H1 (cell line): Measurements from ENCODE around the gene MSL1. TPM values are rescaled to one million over a fixed set of nuclear protein-coding genes. Genes with fewer than 3 reads are reported as not detected.
A peak's percentile ranks its signal among the peaks of the same experiment; 100 is the strongest.

Experiments
- CTCF ChIA-PET: fragments of 300-600 bp; sonication (Branson Sonifier 250); formaldehyde crosslinking; loops from one replicate; lab custom pipeline; 2021; ENCODE audit not compliant: partially characterized antibody; lab: Charles Lee
- POLR2A ChIA-PET: fragments of 300-600 bp; sonication (Branson Sonifier 250); formaldehyde crosslinking; loops from one replicate; lab custom pipeline; 2021; ENCODE audit warnings: inconsistent platforms; ENCODE audit not compliant: partially characterized antibody; lab: Charles Lee
- DNase-seq, 2 experiments: peaks; one replicate each; pipeline versions ENCODE4 v3.0.0 to v3.0.0-alpha.2; 2010 to 2022; ENCODE audit warnings: low spot score in 2 of 2, low read depth in 1 of 2, mixed read lengths in 1 of 2
- FAIRE-seq: peaks from 2 replicates; lab custom pipeline; 2011; peaks lifted over from hg19 to GRCh38; lab: Jason Lieb, UNC
- H2AFZ ChIP-seq: 2 replicates; pipeline ENCODE4 v1.8.1; 2012; ENCODE audit warnings: low read length, inconsistent platforms
- H2AK5ac ChIP-seq: 2 replicates; pipeline ENCODE4 v1.6.1; 2013; ENCODE audit warnings: low read depth, low read length
- H2BK120ac ChIP-seq: replicated peaks from 2 replicates; pipeline ENCODE3; 2013; ENCODE audit warnings: low read depth, low read length, inconsistent platforms
- H2BK12ac ChIP-seq: 2 replicates; pipeline ENCODE4 v1.6.1; 2013; ENCODE audit warnings: low read depth, low read length
- H2BK15ac ChIP-seq: 2 replicates; pipeline ENCODE4 v1.6.1; 2013; ENCODE audit warnings: low read length
- H2BK20ac ChIP-seq: 2 replicates; pipeline ENCODE4 v1.6.1; 2013; ENCODE audit warnings: low read length
- H2BK5ac ChIP-seq: 2 replicates; pipeline ENCODE4 v1.6.1; 2013; ENCODE audit warnings: low read depth, low read length
- H3K14ac ChIP-seq: 2 replicates; pipeline ENCODE4 v1.6.1; 2013; ENCODE audit warnings: inconsistent platforms; ENCODE audit not compliant: insufficient read length
- H3K18ac ChIP-seq: 2 replicates; pipeline ENCODE4 v1.6.1; 2013; ENCODE audit warnings: low read length; ENCODE audit errors: extremely low read depth
- H3K23ac ChIP-seq: 2 replicates; pipeline ENCODE4 v1.6.1; 2013; ENCODE audit warnings: inconsistent platforms; ENCODE audit not compliant: insufficient read length
- H3K23me2 ChIP-seq: 2 replicates; pipeline ENCODE4 v1.6.1; 2013; ENCODE audit warnings: low read depth, low read length
- H3K27ac ChIP-seq: 2 replicates; pipeline ENCODE4 v1.6.1; 2011; ENCODE audit warnings: low read depth, low read length, inconsistent platforms
- H3K27me3 ChIP-seq, 4 experiments: replicated peaks in 1 of 4; 1 replicate in 1 of 4; 2 replicates in 3 of 4; pipeline versions ENCODE4 v1.6.1 to v1.8.1; 2011 to 2013; ENCODE audit warnings: low read length in 3 of 4, mild to moderate bottlenecking in 3 of 4, inconsistent platforms in 2 of 4, mixed read lengths in 2 of 4, moderate library complexity in 1 of 4; ENCODE audit not compliant: control insufficient read depth in 3 of 4, insufficient read depth in 3 of 4; ENCODE audit errors: extremely low read depth in 1 of 4
- H3K36me3 ChIP-seq, 4 experiments: 2 replicates each; pipeline versions ENCODE4 v1.6.1 to v1.8.1; 2011 to 2013; ENCODE audit warnings: mild to moderate bottlenecking in 4 of 4, low read length in 3 of 4, moderate library complexity in 2 of 4, control low read depth in 1 of 4, inconsistent platforms in 1 of 4; ENCODE audit not compliant: insufficient read depth in 4 of 4, control insufficient read depth in 2 of 4
- H3K4ac ChIP-seq: replicated peaks from 2 replicates; pipeline ENCODE3; 2013; ENCODE audit warnings: low read length, low read depth, mixed read lengths, inconsistent platforms; ENCODE audit not compliant: insufficient read length
- H3K4me1 ChIP-seq, 4 experiments: replicated peaks in 1 of 4; 1 replicate in 1 of 4; 2 replicates in 3 of 4; pipeline versions ENCODE4 v1.6.1 to v1.8.1; 2011 to 2013; ENCODE audit warnings: low read length in 3 of 4, inconsistent platforms in 2 of 4, mixed read lengths in 1 of 4; ENCODE audit not compliant: insufficient read depth in 4 of 4, control insufficient read depth in 3 of 4
- H3K4me2 ChIP-seq, 2 experiments: 2 replicates each; pipeline versions ENCODE4 v1.6.1 to v1.8.1; 2011 to 2013; ENCODE audit warnings: low read depth in 2 of 2, low read length in 2 of 2, control low read depth in 1 of 2, inconsistent platforms in 1 of 2, mild to moderate bottlenecking in 1 of 2; ENCODE audit not compliant: insufficient read depth in 1 of 2
- H3K4me3 ChIP-seq, 4 experiments: fragments of 200-600, 300-600 bp in 1 of 4; sonication (generic), shearing (Covaris generic), sonication (Bioruptor Twin) in 1 of 4; 2 replicates each; pipeline versions ENCODE4 v1.5.1 to v1.8.1; 2011 to 2016; ENCODE audit warnings: low read length in 4 of 4, low read depth in 3 of 4, control low read depth in 2 of 4, inconsistent platforms in 2 of 4, mild to moderate bottlenecking in 2 of 4, mixed read lengths in 1 of 4, moderate library complexity in 1 of 4; ENCODE audit not compliant: insufficient read depth in 2 of 4; ENCODE audit errors: extremely low read depth in 1 of 4
- H3K56ac ChIP-seq: replicated peaks from 2 replicates; pipeline ENCODE3; 2013; ENCODE audit warnings: low read depth, mild to moderate bottlenecking, mixed read lengths, low read length, inconsistent platforms; ENCODE audit not compliant: insufficient read length
- H3K79me1 ChIP-seq: 2 replicates; pipeline ENCODE4 v1.6.1; 2013; ENCODE audit warnings: low read depth, low read length, control low read depth
- H3K79me2 ChIP-seq, 2 experiments: 2 replicates each; pipeline versions ENCODE4 v1.6.1 to v1.8.1; 2012 to 2013; ENCODE audit warnings: low read length in 2 of 2, mild to moderate bottlenecking in 2 of 2, inconsistent platforms in 1 of 2; ENCODE audit not compliant: insufficient read depth in 2 of 2, control insufficient read depth in 1 of 2
- H3K9ac ChIP-seq, 4 experiments: replicated peaks in 1 of 4; 1 replicate in 1 of 4; 2 replicates in 3 of 4; pipeline versions ENCODE4 v1.6.1 to v1.8.1; 2011 to 2013; ENCODE audit warnings: low read depth in 3 of 4, low read length in 3 of 4, control low read depth in 2 of 4, mild to moderate bottlenecking in 2 of 4, moderate library complexity in 2 of 4, inconsistent platforms in 1 of 4; ENCODE audit errors: extremely low read depth in 1 of 4
- H3K9me3 ChIP-seq, 2 experiments: 2 replicates each; pipeline versions ENCODE4 v1.6.1 to v1.8.1; 2012 to 2013; ENCODE audit warnings: mild to moderate bottlenecking in 2 of 2, moderate library complexity in 2 of 2, control low read depth in 1 of 2, inconsistent platforms in 1 of 2, low read depth in 1 of 2, low read length in 1 of 2, mixed read lengths in 1 of 2; ENCODE audit not compliant: insufficient read depth in 2 of 2
- H4K20me1 ChIP-seq, 2 experiments: replicated peaks in 1 of 2; 2 replicates each; pipeline versions ENCODE3 to v1.8.1; 2011 to 2013; ENCODE audit warnings: inconsistent platforms in 2 of 2, low read length in 2 of 2, mild to moderate bottlenecking in 1 of 2; ENCODE audit not compliant: insufficient read depth in 2 of 2, control insufficient read depth in 1 of 2
- H4K5ac ChIP-seq: 2 replicates; pipeline ENCODE4 v1.6.1; 2013; ENCODE audit warnings: low read length, low read depth, mixed read lengths, inconsistent platforms; ENCODE audit not compliant: insufficient read length
- H4K8ac ChIP-seq: 2 replicates; pipeline ENCODE4 v1.8.0; 2013; ENCODE audit warnings: mild to moderate bottlenecking, moderate library complexity, low read length, inconsistent platforms; ENCODE audit not compliant: insufficient read depth; ENCODE audit errors: extremely low read depth
- H4K91ac ChIP-seq: replicated peaks from 2 replicates; pipeline ENCODE3; 2013; ENCODE audit warnings: low read length, mixed read lengths, inconsistent platforms; ENCODE audit not compliant: insufficient read length
- CTBP2 ChIP-seq: IDR thresholded peaks from 2 replicates; pipeline ENCODE4 v1.7.0; 2011; ENCODE audit warnings: borderline replicate concordance, mild to moderate bottlenecking, moderate library complexity, mixed read lengths, low read length; ENCODE audit not compliant: insufficient read depth, insufficient read length
- TAF7 ChIP-seq: optimal IDR thresholded peaks from 2 replicates; pipeline ENCODE3; 2011; ENCODE audit warnings: low read depth, mild to moderate bottlenecking, inconsistent platforms, low read length, moderate library complexity, borderline replicate concordance
- WGBS, 2 experiments: shearing (Covaris generic) in 1 of 2; methylation state at CpG; one replicate each; pipeline versions ENCODE4 v1.1.6 to v1.1.7; 2013 to 2015; ENCODE audit warnings: low lambda C conversion rate in 2 of 2, mixed read lengths in 2 of 2, inconsistent platforms in 1 of 2, low coverage in 1 of 2, missing lambda C conversion rate in 1 of 2; ENCODE audit not compliant: insufficient replicate concordance in 2 of 2, insufficient coverage in 1 of 2, insufficient read length in 1 of 2; ENCODE audit errors: extremely low coverage in 1 of 2, missing lambda C conversion rate in 1 of 2; 5-methylcytosine and 5-hydroxymethylcytosine counted together
- polyA plus RNA-seq, 7 experiments: library from polyadenylated mRNA; depleted of rRNA in 3 of 7; stranded (reverse) in 5 of 7; unstranded in 2 of 7; fragments of >200 nt in 5 of 7; fragments of 200-250 nt in 2 of 7; gene quantifications; 1 replicate in 5 of 7; 2 replicates in 1 of 7; 4 replicates in 1 of 7; pipeline versions ENCODE4 v1.2.1 to v1.2.3, GENCODE V29; 2011 to 2013; ENCODE audit warnings: missing spikeins in 2 of 7, mixed read lengths in 2 of 7
- total RNA-seq: library from RNA; stranded (reverse); fragmentation: NEBNext Ultra II Directional; extraction: Animal tissue kit (Norgen Biotek cat#: 25700); gene quantifications from 2 replicates; pipeline ENCODE4 v1.2.1, GENCODE V29; 2021

MSL1 gene
- total and polyA plus RNA-seq, 2 of the 8 experiments (the other 6 are each of a cell fraction or from before 2014, with no cell fraction given), result 24.1 to 66.5 TPM

GRCh38 chr17:40073454-40074174, 48.2 kb upstream of the MSL1 start:
- TF ChIP-seq TAF7 (no peak), CTBP2 (no peak)

More at GRCh38 chr17:40073454-40074174, 48.2 kb upstream of the MSL1 start:
- H4K8ac ChIP-seq, result no peak overlapping the region; the same call in 1 of the 2 replicates
- H3K4ac ChIP-seq, result no peak overlapping the region
- H2AFZ ChIP-seq, result no peak overlapping the region
- no peaks in the 10 kb centered on the region for H3K27me3 ChIP-seq
- H2BK12ac ChIP-seq, result 0 out of 2 replicates have a peak overlapping the region, but pooled peaks have one; percentile 75
- no peak overlapping the region for H3K4me3 ChIP-seq
- peaks cover 22 to 47% (median 41%) of the 10 kb centered on the region in 4 experiments for H3K4me1 ChIP-seq
- no peak for FAIRE-seq
- no peak overlapping the region for H3K18ac ChIP-seq
- no peaks in the 10 kb centered on the region for H3K36me3 ChIP-seq
- H3K14ac ChIP-seq, result no peak overlapping the region
- WGBS, 2 experiments, result 90% methylated on average over 7 of the region's 7 CpGs; no CpG with 5 or more reads in 1 of the 2 experiments
- H3K56ac ChIP-seq, result no peak overlapping the region
- H2BK15ac ChIP-seq, result 0 out of 2 replicates have a peak overlapping the region, but pooled peaks have one; percentile 65
- no peak overlapping the region for H3K9ac ChIP-seq
- no peak overlapping the region for H3K27ac ChIP-seq
- H2BK120ac ChIP-seq, result no peak overlapping the region
- H3K9me3 ChIP-seq, result no peaks in the 10 kb centered on the region
- DNase-seq, result no peak
- peaks cover 4% of the 10 kb centered on the region for H3K23me2 ChIP-seq
- ChIA-PET POLR2A (interaction anchor here (0.9 to 6.7 kb wide), 6 partner anchors 10 to 36 kb away, joined by 3 to 64 read pairs (median 4); partner anchors contain the start of genes MED24 and THRA), CTCF (interaction anchor here (0.9 to 38.4 kb wide), 12 partner anchors 11 to 117 kb away, joined by 3 to 876 read pairs (median 42); partner anchors contain the start of genes CSF3, MED24, NR1D1 and THRA)
- no peaks in the 10 kb centered on the region for H4K20me1 ChIP-seq
- H3K4me2 ChIP-seq, result no peak overlapping the region
- no peak overlapping the region for H4K91ac ChIP-seq
- no peak overlapping the region; the same call in 1 of the 2 replicates for H2AK5ac ChIP-seq
- no peak overlapping the region for H2BK5ac ChIP-seq
- H3K79me2 ChIP-seq, result no peaks in the 10 kb centered on the region
- H3K23ac ChIP-seq, result no peak overlapping the region
- peaks cover 3% of the 10 kb centered on the region; the same call in 1 of the 2 replicates for H3K79me1 ChIP-seq
- H4K5ac ChIP-seq, result no peak overlapping the region
- no peak overlapping the region for H2BK20ac ChIP-seq
